ENCODE measurements around the gene ADAM33. TPM values are rescaled to one million over a fixed set of nuclear protein-coding genes. Genes with fewer than 3 reads are reported as not detected.

Gene ADAM33
- polyA plus RNA-seq, 1 donor from 2014 or later: not detected

- TF ChIP-seq RAD21 (conservative IDR thresholded peaks at IDR 0.05): no peak
- TF ChIP-seq EZH2 (IDR thresholded peaks at IDR 0.05; ENCODE audit: borderline replicate concordance, insufficient read depth, low read length, poor library complexity, severe bottlenecking): no peak
- no peak for TF ChIP-seq SMC3 (conservative IDR thresholded peaks at IDR 0.05; ENCODE audit: poor library complexity)
- TF ChIP-seq MXI1 (conservative IDR thresholded peaks at IDR 0.05; ENCODE audit: poor library complexity, severe bottlenecking): no peak
- TF ChIP-seq POLR2AphosphoS5 (IDR thresholded peaks at IDR 0.05): no peak
- TF ChIP-seq TAF1 (IDR thresholded peaks at IDR 0.05; ENCODE audit: low read depth): no peak
- no peak for TF ChIP-seq CTCF (IDR thresholded peaks at IDR 0.05; ENCODE audit: poor library complexity, severe bottlenecking)
- TF ChIP-seq EP300 (conservative IDR thresholded peaks at IDR 0.05; ENCODE audit: poor library complexity, severe bottlenecking): no peak
- TF ChIP-seq REST (IDR thresholded peaks at IDR 0.05; ENCODE audit: borderline replicate concordance): no peak
- H3K27ac ChIP-seq (ENCODE audit: low read length): no peak overlapping the region
- H3K79me2 ChIP-seq (replicated peaks; ENCODE audit: insufficient read depth, low read length): no peaks in the 10 kb centered on the region
- H3F3A ChIP-seq (ENCODE audit: insufficient read depth, low read length, poor library complexity, severe bottlenecking): no peaks in the 10 kb centered on the region
- H3K9me2 ChIP-seq (ENCODE audit: insufficient read depth, low read length): no peaks in the 10 kb centered on the region
- no peak overlapping the region for H3K4me2 ChIP-seq (ENCODE audit: low read length)
- H3K4me3 ChIP-seq (ENCODE audit: low read length): no peak overlapping the region
- H4K20me1 ChIP-seq (ENCODE audit: insufficient read depth): no peaks in the 10 kb centered on the region
- H3K27me3 ChIP-seq (ENCODE audit: insufficient read depth, low read depth, low read length): no peaks in the 10 kb centered on the region
- no peak overlapping the region for H2AFZ ChIP-seq (ENCODE audit: low read depth, low read length)
- H3K9me3 ChIP-seq (ENCODE audit: low read length): no peaks in the 10 kb centered on the region
- no peaks in the 10 kb centered on the region for H3K36me3 ChIP-seq (ENCODE audit: insufficient read depth, low read length)
- no peak overlapping the region for H3K9ac ChIP-seq (ENCODE audit: low read length)
These were observed 50.3 kb downstream of the ADAM33 start for GRCh38 chr20:3631534-3631933.

GRCh38 chr20:3630429-3630828 lies 51.4 kb downstream of the ADAM33 start:
- no peak overlapping the region for H3K4me2 ChIP-seq (ENCODE audit: low read length)

More at GRCh38 chr20:3630429-3630828, 51.4 kb downstream of the ADAM33 start:
- no peak overlapping the region for H3K27ac ChIP-seq (ENCODE audit: low read length)
- H3K27me3 ChIP-seq (ENCODE audit: insufficient read depth, low read depth, low read length): no peaks in the 10 kb centered on the region
- H3K9ac ChIP-seq (ENCODE audit: low read length): no peak overlapping the region
- no peaks in the 10 kb centered on the region for H3K9me2 ChIP-seq (ENCODE audit: insufficient read depth, low read length)
- H3K36me3 ChIP-seq (ENCODE audit: insufficient read depth, low read length): no peaks in the 10 kb centered on the region
- H4K20me1 ChIP-seq (ENCODE audit: insufficient read depth): no peaks in the 10 kb centered on the region
- H3K79me2 ChIP-seq (replicated peaks; ENCODE audit: insufficient read depth, low read length): no peaks in the 10 kb centered on the region
- H3F3A ChIP-seq (ENCODE audit: insufficient read depth, low read length, poor library complexity, severe bottlenecking): no peaks in the 10 kb centered on the region
- no peak for TF ChIP-seq SMC3 (conservative IDR thresholded peaks at IDR 0.05; ENCODE audit: poor library complexity)
- TF ChIP-seq EP300 (conservative IDR thresholded peaks at IDR 0.05; ENCODE audit: poor library complexity, severe bottlenecking): no peak
- no peak for TF ChIP-seq RAD21 (conservative IDR thresholded peaks at IDR 0.05)
- no peak for TF ChIP-seq TAF1 (IDR thresholded peaks at IDR 0.05; ENCODE audit: low read depth)
- TF ChIP-seq CTCF (IDR thresholded peaks at IDR 0.05; ENCODE audit: poor library complexity, severe bottlenecking): no peak
- no peak for TF ChIP-seq MXI1 (conservative IDR thresholded peaks at IDR 0.05; ENCODE audit: poor library complexity, severe bottlenecking)
- TF ChIP-seq POLR2AphosphoS5 (IDR thresholded peaks at IDR 0.05): no peak
- no peak for TF ChIP-seq REST (IDR thresholded peaks at IDR 0.05; ENCODE audit: borderline replicate concordance)
- no peak for TF ChIP-seq EZH2 (IDR thresholded peaks at IDR 0.05; ENCODE audit: borderline replicate concordance, insufficient read depth, low read length, poor library complexity, severe bottlenecking)
- H2AFZ ChIP-seq (ENCODE audit: low read depth, low read length): no peak overlapping the region
- no peaks in the 10 kb centered on the region for H3K9me3 ChIP-seq (ENCODE audit: low read length)
- no peak overlapping the region for H3K4me3 ChIP-seq (ENCODE audit: low read length)
